A549 treated with AZD9567 at 1 μM for 4 hours (cell line): ENCODE results near the gene PM20D2. TPM values are rescaled to one million over a fixed set of nuclear protein-coding genes. Genes with fewer than 3 reads are reported as not detected.

Experiments used
- total RNA-seq: library from RNA; stranded (reverse); fragments of 200-300 nt; extraction: Qiagen RNA extraction; gene quantifications from 5 replicates; pipeline ENCODE4 v1.2.3, GENCODE V29; 2022; ENCODE audit not compliant: insufficient read depth

Gene PM20D2
- 8.8 to 17.0 TPM (median 14.5 TPM) in 5 replicates for total RNA-seq

GRCh38 chr6:89145956-89146717 is at the start of gene PM20D2:
PM20D2 (plus strand) TSS chr6:89146055; CDS start chr6:89146145, 90 bp downstream.

GRCh38 chr6:89117211-89118108 is 28.4 kb upstream of the PM20D2 start, which contains the start of gene SRSF12:
SRSF12 (minus strand) TSS chr6:89118071; CDS start chr6:89117887, 184 bp downstream.

Other genes with a start within 250 kb of the PM20D2 start
- 7.0 to 10.8 TPM (median 9.3 TPM) in 5 replicates for gene RNGTT, start 182.4 kb upstream of the PM20D2 start, total RNA-seq
- 20.6 to 33.4 TPM (median 30.8 TPM) in 5 replicates for gene PNRC1, start 65.3 kb upstream of the PM20D2 start, total RNA-seq
- gene SRSF12, start 28.0 kb upstream of the PM20D2 start, total RNA-seq: 0.84 to 1.4 TPM (median 1.3 TPM) in 4 of 5 replicates, not detected in the other
- gene GABRR1, start 71.3 kb downstream of the PM20D2 start, total RNA-seq: not detected in 5 replicates
- gene GABRR2, start 169.2 kb downstream of the PM20D2 start, total RNA-seq: 0.07 to 0.10 TPM (median 0.09 TPM) in 3 of 5 replicates, not detected in the others
- gene UBE2J1, start 206.7 kb downstream of the PM20D2 start, total RNA-seq: 12.6 to 18.2 TPM (median 15.3 TPM) in 5 replicates